ENCODE data around the gene FSTL5. TPM values are rescaled to one million over a fixed set of nuclear protein-coding genes. Genes with fewer than 3 reads are reported as not detected.

The FSTL5 gene
- total RNA-seq, 1 donor from 2014 or later, result not detected

DNA sequence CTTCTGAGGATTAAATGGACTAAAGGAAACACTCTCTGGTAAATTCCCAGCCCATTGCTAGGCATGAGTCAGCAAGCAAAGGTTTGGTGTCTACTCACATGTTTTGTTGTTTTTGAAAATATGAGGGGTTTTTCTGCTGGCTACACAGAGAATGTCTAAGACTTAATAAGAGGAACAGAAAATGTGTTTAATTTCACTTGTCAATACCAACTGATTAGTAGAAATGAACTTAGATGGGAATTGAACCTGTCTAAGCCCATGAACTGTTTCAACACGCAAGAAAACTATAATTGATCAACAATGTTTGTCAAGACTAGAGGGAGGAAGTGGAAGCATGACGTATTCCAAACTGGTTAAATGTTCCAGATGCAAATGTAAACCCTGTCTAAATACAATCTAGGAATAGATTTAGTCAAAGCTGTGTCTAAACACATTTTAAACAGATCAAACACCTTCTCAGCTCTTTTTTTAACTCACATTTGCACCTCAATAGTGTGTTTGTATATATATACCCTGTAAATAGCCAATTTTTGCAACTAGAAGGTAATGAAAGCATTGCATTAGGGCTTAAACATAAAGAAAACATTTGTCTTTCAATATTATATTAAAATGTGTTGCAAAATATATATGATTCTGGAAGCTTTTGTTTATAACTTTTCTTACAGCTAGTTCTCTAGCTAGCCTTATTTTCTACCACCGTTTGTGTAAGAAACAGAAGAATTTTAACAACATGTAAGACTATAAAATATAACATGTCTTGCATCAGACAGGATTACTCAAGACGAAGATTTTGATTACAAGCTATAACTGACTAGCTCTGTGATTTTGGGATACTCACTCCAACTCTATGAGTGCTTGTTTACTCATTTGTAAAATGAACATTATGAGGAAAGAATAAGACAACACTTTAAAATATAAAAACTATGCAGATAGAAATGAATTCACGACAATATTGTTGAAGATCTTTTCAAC, 607.8 kb downstream of the FSTL5 start:
- intact Hi-C loops (cut with DNase I), result no loop called here
- ATAC-seq (ENCODE audit: poor library complexity) (no peak), DNase-seq (no peak)

DNA sequence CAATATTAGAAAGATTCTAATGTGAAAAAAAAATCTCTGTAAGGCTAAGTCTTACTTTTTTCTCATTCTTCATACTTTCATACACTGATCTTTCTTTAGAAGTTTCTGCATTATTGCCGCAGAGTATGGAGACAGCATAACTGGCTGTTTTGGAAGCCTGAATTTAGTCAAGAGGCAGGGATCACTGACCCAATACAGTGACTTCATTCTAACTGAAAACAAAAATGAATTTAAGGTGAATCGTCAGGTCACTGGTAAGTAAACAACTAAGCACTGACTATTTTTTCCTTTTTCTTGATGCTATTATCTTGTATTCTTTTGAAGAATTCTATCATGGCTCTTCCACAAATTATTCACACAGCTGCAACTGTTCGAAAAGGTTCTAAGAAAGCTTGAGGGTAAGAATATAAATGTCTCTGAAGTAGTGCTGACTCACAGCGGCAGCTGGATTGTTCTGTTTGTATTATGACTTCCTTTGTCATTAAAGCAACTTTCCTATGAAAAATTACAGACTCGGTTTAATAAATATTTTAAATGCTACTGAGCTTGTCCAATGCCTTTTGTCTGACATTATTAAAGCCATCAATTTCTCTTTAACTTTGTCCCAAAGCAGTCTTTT, 609.3 kb downstream of the FSTL5 start:
- ATAC-seq (ENCODE audit: poor library complexity) (no peak), DNase-seq (no peak)
- intact Hi-C loops (cut with DNase I), result no loop called here

DNA sequence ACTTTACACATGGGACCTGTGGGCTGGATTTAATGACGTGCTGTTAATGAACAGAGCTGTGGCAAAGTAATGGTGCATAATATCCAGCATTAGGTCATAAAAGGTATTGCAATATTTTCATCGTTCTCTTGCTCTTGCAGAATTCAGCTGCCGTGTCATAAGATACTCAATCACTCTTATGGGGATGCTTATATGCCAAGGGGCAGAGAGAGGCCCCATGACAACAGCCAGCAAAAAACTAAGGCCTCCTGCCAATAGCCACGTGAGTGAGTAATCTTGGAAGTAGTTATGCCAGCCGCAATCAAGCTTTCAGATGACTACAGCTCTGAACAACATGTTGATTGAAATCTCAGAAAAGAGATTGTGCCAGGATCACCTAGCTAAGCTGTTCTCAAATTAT, 616.9 kb downstream of the FSTL5 start:
- ATAC-seq (ENCODE audit: poor library complexity), result no peak
- intact Hi-C loops (cut with DNase I), result no loop called here
- DNase-seq, result no peak

DNA sequence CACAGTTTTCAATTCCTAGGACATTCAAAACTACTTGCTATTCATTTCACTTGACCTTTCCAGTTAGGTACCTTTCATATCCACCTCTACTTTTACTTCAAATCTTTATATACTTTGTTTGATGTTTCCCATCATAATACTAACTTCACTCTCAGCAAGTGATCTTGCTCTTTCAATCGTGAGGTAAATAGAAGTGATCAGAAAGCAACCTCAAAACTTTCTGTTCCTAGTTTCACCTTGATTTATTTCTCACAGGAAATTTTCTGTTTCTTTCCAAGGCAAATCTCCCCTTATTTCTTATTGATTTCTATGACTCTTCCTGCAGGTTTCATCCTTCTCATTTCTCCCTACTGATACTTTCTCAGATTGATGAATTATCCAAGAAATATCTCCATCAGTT, 623.5 kb downstream of the FSTL5 start:
- ATAC-seq (ENCODE audit: poor library complexity) (no peak), DNase-seq (no peak)
- intact Hi-C loops (cut with DNase I), result no loop called here

DNA sequence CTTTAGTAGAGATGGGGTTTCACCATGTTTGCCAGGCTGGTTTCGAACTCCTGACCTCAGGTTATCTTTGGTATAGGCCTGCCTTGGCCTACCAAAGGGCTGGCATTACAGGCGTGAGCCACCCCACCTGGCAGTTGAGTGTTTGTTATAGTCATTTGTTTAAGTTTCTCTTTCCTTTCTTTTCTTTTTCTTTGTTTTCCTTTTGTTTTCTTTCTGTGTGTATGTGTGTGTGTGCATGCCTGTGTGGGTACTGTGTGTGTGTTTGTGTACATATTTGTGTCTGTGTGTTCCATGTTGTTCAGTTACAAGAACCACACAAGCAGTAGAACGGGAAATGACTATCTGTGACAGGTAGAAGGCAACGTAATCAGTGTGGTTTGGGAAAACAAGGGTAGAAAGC, 624.9 kb downstream of the FSTL5 start:
- intact Hi-C loops (cut with DNase I), result no loop called here
- ATAC-seq (ENCODE audit: poor library complexity), result no peak
- no peak for DNase-seq

DNA sequence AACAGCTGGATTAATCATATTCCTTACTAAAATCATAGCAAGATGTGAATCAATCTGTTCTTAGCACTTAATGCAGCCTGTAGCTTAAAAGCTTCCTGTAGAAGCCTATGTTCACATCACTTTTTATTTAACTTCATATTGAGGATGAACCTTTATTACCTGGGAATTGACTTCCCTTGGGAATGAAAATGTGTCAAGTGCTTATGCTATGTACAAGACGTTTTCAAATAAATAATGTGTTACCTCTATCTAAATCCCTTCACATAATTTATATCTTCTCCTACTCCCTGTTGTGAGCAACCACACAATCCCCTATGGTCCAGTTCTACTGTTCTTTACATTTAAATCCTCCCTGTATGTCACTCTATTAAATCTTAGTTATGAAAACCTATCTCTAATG, 633.1 kb downstream of the FSTL5 start:
- DNase-seq, result no peak
- intact Hi-C loops (cut with DNase I), result no loop called here
- ATAC-seq (ENCODE audit: poor library complexity), result no peak

DNA sequence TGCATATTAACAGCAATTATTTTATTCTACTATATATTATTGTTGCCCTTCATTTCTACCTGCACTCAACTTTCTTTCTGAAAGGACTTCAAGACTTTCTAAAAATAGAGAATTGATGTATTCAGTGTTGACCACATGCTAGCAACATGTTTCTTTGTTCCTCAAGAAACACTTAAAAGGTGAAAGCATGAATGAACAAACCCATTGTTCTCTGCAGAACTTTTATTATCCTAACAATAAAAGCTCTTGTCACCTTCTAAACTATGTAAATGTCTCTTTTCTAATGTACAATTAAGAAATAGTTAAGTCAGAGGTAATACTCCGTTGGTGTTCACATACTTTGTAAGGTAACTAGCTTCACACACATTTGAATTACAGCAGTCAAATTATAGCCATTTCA, 638.7 kb downstream of the FSTL5 start:
- intact Hi-C loops (cut with DNase I), result no loop called here
- DNase-seq (no peak), ATAC-seq (ENCODE audit: poor library complexity) (no peak)

DNA sequence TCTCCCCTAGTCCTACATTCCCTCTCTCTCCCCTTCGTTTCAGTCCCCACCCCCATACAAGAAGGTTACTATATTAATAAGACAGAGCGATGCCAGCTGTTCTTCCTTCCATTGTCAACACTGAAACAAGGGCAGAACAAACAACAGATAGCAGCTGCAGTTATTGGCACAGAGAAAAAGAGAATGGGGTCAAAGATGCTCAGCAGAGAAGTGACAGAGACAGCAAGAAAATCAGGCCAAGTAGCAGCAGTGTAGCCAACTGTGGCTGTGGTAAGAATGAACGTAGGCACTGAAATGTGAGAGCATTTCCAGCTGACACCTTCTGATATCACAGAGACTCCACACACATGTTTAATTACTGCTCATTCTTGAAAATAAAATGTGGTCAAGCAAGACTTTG, 641.8 kb downstream of the FSTL5 start:
- ATAC-seq (ENCODE audit: poor library complexity) (peak; percentile 73), DNase-seq (no peak)
- intact Hi-C loops (cut with DNase I), result no loop called here

DNA sequence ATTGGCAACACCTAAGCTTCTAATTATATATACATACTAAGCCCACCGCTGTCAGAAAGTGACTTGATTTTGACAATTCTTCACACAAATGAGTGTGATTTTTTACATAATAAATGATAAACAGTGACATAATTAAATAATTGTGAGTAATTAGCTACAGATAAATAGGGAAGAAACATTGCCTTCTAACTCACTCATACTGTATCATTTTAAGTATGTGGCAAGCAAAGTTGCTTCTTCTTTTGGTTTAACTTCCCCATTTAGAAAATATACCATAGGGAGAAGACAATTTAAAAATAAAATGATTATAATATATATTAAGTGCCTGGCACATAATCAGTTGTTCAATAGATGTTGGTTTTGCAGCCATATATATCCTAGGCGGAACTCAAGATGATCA, 644.2 kb downstream of the FSTL5 start:
- DNase-seq (no peak), ATAC-seq (ENCODE audit: poor library complexity) (no peak)
- intact Hi-C loops (cut with DNase I), result no loop called here

DNA sequence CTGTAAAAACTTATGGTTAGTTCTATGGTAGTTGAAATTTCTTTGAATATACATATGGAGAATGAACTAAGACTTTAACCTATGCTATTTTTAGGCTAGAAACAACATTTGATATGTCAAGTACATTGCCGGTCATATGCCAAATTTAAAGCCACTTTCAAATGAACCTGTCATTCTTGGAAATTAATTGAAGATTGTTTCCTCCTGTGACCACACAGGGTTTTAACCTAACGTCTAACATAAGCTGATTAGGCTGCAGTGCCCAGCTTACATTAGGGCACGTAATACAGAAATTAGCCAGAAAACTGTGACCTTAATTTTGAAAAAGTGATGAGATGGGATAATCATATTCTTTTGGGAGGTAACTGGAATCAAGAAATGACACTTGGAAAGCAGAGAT, 645.9 kb downstream of the FSTL5 start:
- intact Hi-C loops (cut with DNase I), result no loop called here
- ATAC-seq (ENCODE audit: poor library complexity) (no peak), DNase-seq (no peak)

DNA sequence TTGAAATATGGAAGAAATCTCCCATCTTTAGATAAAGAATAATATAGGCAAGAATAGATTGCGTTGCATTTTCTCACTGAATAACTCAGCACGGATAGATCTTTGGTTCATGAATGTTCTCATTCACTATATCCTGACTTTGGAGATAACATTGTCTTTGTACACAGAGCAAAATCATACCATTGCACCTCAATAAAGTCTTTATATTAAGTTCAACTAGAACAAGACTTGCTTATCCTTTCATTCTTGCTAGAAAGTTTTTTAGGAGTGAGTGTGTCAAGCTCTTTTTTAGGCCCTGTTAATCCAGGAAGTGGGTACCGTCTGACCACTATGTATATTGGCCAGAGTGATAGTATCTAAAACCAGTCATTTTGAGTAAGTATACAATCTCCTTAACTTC, 658.7 kb downstream of the FSTL5 start:
- intact Hi-C loops (cut with DNase I), result no loop called here
- DNase-seq (no peak), ATAC-seq (ENCODE audit: poor library complexity) (no peak)

DNA sequence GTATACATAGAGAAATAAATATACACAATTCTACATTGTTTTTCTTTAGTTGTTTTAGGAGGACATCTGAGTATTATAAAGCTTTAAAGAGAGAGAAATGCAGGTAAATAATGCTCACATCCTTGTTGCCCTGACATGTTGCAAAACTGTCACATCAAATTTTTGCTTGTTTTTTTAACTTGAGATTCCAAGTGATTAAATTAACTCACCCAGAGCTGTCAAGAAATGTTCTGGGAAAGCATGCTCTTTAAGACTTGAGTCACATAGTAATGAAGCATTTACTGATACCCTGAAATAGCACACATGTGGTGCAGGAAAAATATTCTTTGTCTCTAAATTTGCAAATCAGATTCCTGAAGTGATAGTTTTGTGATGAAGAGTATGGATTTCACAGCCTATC, 665.6 kb downstream of the FSTL5 start:
- ATAC-seq (ENCODE audit: poor library complexity) (no peak), DNase-seq (no peak)
- intact Hi-C loops (cut with DNase I), result no loop called here

DNA sequence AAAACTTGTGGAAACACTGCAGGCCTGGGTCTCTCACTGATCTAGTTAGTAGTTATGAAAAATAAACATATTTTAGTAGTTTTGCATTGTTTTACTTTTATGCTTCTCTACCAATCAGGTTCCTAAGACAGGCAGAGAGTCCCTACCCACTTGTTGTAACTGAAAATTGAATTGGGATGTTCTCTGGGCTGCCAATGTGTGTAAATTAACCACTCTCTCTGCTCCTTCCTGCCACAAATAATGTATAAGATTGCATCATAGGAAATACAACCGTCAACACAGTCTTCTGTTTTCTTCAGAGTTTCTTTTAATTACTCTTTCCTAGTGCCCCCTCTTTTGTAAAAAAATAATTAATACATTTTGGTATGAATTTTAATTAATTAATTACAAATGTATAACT, 677.3 kb downstream of the FSTL5 start:
- intact Hi-C loops (cut with DNase I), result no loop called here
- ATAC-seq (ENCODE audit: poor library complexity) (no peak), DNase-seq (no peak)

DNA sequence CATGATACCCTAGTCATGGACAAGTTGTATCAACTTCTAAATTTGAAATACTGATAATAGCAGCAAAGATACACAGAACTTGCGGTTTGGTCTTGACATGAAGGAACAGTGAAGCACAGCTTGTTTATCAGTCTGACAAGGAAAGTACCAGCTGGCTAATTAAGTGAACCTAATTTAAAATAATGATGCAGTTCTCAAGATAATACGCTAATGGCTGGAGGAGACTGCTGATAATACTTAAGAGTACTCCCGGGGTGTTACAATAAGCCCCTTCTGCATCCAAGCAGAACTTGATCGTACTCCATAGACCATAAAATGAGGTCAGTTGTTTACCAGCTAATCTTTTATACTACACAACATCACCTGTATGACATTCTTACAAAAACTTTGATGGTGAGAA, 697.5 kb downstream of the FSTL5 start:
- intact Hi-C loops (cut with DNase I), result no loop called here
- no peak for DNase-seq
- ATAC-seq (ENCODE audit: poor library complexity), result no peak

DNA sequence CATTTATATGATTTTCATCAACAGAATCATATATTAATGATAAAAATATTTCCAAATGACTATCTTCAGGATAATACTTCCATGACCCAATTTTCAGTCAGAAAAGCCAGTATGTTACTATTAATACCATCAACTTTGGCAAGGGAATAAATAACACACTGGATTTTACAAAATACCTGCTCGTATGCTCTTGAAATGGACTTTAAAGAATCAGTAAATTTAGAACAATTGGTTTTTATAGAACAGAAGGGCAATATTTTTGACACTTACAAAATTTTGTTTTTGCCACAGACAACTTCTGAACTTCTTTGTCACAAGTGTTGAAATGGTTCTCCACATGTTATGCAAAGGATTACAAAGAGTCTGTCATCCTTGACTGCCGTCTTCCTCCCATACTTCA, 700.4 kb downstream of the FSTL5 start:
- no peak for DNase-seq
- intact Hi-C loops (cut with DNase I), result no loop called here
- no peak for ATAC-seq (ENCODE audit: poor library complexity)

DNA sequence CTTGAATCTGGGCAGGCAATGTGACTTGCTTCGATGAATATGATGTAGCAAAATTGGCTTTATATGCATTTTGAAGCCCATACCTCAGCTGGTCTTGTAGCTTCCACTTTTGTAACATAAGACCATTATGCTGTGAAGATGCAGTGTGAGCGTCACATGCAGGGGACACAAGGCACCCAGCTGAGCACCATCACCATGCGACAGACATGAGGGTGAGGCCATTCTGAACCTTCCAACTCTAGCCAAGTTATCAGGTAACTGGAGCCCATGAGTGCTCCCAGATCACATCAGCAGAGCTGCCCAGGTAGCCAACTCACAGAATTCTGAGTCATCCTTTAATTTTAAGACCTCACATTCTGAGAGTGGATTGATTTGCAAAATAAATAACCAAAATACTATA, 705.9 kb downstream of the FSTL5 start:
- DNase-seq, result no peak
- intact Hi-C loops (cut with DNase I), result no loop called here
- ATAC-seq (ENCODE audit: poor library complexity), result no peak

DNA sequence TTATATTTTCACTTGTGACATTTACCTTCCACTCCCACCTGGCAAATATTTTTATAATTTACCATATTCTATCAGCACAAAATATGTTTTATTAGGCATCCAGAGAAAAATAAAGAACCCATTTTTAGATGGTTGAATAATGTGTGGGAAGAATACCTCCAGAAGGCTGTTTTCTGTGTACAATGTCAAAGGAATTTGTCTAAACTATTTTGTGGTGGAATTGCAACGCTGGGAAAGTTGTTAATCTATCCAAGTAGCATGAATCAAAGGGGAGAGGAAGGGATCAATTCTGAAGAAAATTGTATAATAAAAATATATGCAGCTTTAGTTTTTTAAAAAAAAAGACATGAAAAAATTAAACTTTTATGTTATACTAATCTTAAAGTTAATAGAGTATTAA, 706.5 kb downstream of the FSTL5 start:
- no peak for ATAC-seq (ENCODE audit: poor library complexity)
- no peak for DNase-seq
- intact Hi-C loops (cut with DNase I), result no loop called here

DNA sequence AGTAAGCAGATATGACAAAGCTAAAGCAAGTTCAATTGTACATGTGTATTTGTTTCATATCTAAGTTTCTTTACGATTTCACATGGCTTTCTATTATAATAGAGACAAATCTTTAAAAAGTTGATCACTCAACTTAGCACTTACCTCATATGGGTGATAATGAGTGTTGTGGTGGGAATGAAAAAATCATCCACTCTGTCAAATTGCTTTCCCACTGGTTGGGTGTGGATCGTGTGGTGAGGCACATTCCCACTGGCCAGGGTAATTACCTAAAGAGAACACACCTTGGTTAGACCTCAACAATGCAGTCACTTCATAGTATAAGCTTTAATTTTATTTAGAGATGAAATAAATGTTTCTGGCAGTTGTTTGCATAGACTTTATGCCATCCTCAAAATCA, 708.9 kb downstream of the FSTL5 start:
- ATAC-seq (ENCODE audit: poor library complexity) (no peak), DNase-seq (no peak)
- intact Hi-C loops (cut with DNase I), result no loop called here

DNA sequence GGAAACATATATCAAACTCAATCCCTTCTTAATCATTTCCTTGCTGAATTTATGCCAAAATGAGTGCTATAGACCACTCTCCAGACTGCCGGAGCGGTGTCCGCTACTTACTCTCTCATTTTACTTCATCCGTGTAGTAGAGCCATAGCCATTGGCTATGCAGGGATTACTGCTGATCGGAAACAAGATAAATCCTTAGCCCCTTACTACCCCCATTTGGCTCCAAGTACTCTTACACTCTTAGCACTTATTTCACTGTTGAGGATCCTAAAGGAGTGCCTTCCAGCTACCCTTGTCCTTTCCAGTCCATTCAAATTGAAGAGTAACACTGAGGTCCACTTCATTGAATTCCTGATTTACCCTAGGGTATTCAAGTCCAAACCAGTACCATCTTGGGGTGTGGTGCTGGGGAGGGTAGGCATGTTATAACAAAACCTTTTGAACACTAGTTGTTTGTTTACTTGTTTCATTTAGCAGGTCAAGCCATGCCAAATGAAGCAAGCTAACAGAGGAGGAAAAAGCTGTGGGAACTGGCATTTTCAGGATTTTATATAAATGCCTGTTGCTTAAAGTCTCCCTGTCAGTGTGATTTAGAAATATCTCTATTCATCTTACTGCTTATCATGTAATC, 715.1 kb downstream of the FSTL5 start:
- no peak for DNase-seq
- no peak for ATAC-seq (ENCODE audit: poor library complexity)
- intact Hi-C loops (cut with DNase I), result no loop called here

DNA sequence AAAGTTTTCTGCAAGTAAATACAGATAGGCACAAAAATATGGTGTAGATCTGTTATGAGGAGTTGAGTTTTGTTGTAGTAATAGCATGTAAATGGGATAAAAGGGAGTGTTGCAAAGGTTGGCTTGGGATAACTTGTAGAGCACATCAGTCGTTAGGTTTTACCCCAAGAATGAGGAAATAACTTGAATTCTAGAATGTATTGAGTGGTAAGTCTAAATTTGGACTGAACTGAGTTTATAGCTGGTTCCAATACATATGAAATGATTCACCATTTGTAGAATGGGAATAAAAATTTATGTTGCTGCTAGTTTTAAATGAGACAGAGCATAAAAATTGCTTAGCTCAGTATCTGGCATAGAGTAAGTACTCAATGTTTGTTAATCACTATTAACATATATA, 719.2 kb downstream of the FSTL5 start:
- no peak for DNase-seq
- ATAC-seq (ENCODE audit: poor library complexity), result no peak
- intact Hi-C loops (cut with DNase I), result no loop called here

All from Right ventricle myocardium superior (tissue), 1 donor.